Activated CD8-positive, alpha-beta T cell treated with anti-CD3 and anti-CD28 coated beads for 36 hours (primary cell): ENCODE data around the gene RDM1. TPM values are rescaled to one million over a fixed set of nuclear protein-coding genes. Genes with fewer than 3 reads are reported as not detected.

ENCODE experiments used
- ATAC-seq: fragments of 200-7000 bp; cut with Tn5 transposase; one replicate; pipeline ENCODE4 v1.10.0; 2021; ENCODE audit warnings: mild to moderate bottlenecking, moderate library complexity
- CTCF ChIA-PET: fragments of 350-600 bp; sonication (Branson Sonifier 250); formaldehyde crosslinking; loops from one replicate; lab custom pipeline; 2021; ENCODE audit warnings: antibody characterized with exemption; lab: Charles Lee
- POLR2A ChIA-PET: fragments of 350-600 bp; sonication (Branson Sonifier 250); formaldehyde crosslinking; loops from one replicate; lab custom pipeline; 2021; ENCODE audit warnings: antibody characterized with exemption; lab: Charles Lee
- DNase-seq: peaks from one replicate; pipeline ENCODE4 v3.0.0-alpha.2; 2020
- H3K27ac Mint-ChIP-seq: one replicate; pipeline ENCODE4 v1.8.0; 2021; ENCODE audit warnings: mild to moderate bottlenecking, mixed read lengths
- H3K27me3 Mint-ChIP-seq: one replicate; pipeline ENCODE4 v1.8.0; 2021; ENCODE audit warnings: mixed read lengths
- H3K36me3 Mint-ChIP-seq: one replicate; pipeline ENCODE4 v1.8.0; 2021; ENCODE audit warnings: low read depth, mixed read lengths
- H3K4me1 Mint-ChIP-seq: one replicate; pipeline ENCODE4 v1.8.0; 2021; ENCODE audit warnings: low read depth, mixed read lengths
- H3K4me3 Mint-ChIP-seq: one replicate; pipeline ENCODE4 v1.8.0; 2021; ENCODE audit warnings: mild to moderate bottlenecking, moderate library complexity, mixed read lengths
- H3K9me3 Mint-ChIP-seq: one replicate; pipeline ENCODE4 v1.8.0; 2021; ENCODE audit warnings: mixed read lengths
- intact Hi-C: fragments of 100-400 bp; cut with micrococcal nuclease; formaldehyde crosslinking; loops from one replicate; pipeline ENCODE4 v1.10.0; 2022
- total RNA-seq, 2 experiments: library from RNA; stranded (reverse); gene quantifications; one replicate each; pipeline ENCODE4 v1.2.3, GENCODE V29; 2021
- TF ChIP-seq, protein P1 (sequence below): fragments of 200-600 bp; IDR thresholded peaks from one replicate; pipeline ENCODE4 v1.8.0; 2022; ENCODE audit warnings: antibody characterized with exemption, mild to moderate bottlenecking

Gene RDM1
- total RNA-seq, 2 experiments from 2014 or later, result 12.6 to 16.0 TPM

DNA sequence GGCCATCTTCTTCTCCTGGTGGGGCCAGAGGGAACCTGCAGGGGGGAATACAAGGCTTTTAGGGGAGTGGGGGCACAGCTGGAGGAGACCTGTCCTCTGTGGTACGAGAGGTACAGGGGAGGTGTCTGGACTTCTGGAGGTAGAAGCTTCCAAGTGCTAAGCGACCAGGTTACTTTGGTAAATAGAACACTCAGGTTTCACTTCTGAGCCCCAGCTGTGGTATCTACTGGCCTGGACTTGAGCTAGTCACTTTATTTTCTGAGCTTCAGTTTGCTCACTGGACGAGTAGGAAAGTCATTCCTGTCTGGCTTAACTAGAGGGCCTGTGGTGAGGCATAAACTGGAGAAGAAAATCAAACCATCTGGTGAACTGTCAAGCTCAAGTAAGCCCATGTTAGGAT, 61.8 kb downstream of the RDM1 start, which contains the start of gene HEATR9:
HEATR9 (minus strand) TSS at position 155 of the 400 bp plus-strand sequence; CDS start at position 6, 149 bp downstream.
- Mint-ChIP-seq H3K27ac (no peak within 1 kb of the TSS), H3K36me3 (peaks cover 14% of the 10 kb centered on the region)
- CTCF ChIA-PET, result interaction anchor here (1.4 to 2.5 kb wide), 3 partner anchors 14 to 101 kb away, joined by 3 to 7 read pairs (median 4); no protein-coding TSS in a partner anchor

More for the DNA sequence above, 61.8 kb downstream of the RDM1 start, which contains the start of gene HEATR9:
- no peaks in the 10 kb centered on the region for H3K27me3 Mint-ChIP-seq
- no peaks in the 10 kb centered on the region for H3K9me3 Mint-ChIP-seq
- no peak for ATAC-seq
- POLR2A ChIA-PET, result interaction anchor here (1.0 kb wide), 1 partner anchor 102 kb away, joined by 3 read pairs; no protein-coding TSS in a partner anchor
- no peak for DNase-seq
- peaks cover 38% of the 10 kb centered on the region for H3K4me1 Mint-ChIP-seq
- no peak within 1 kb of the TSS for H3K4me3 Mint-ChIP-seq
- TF ChIP-seq, protein P1, sequence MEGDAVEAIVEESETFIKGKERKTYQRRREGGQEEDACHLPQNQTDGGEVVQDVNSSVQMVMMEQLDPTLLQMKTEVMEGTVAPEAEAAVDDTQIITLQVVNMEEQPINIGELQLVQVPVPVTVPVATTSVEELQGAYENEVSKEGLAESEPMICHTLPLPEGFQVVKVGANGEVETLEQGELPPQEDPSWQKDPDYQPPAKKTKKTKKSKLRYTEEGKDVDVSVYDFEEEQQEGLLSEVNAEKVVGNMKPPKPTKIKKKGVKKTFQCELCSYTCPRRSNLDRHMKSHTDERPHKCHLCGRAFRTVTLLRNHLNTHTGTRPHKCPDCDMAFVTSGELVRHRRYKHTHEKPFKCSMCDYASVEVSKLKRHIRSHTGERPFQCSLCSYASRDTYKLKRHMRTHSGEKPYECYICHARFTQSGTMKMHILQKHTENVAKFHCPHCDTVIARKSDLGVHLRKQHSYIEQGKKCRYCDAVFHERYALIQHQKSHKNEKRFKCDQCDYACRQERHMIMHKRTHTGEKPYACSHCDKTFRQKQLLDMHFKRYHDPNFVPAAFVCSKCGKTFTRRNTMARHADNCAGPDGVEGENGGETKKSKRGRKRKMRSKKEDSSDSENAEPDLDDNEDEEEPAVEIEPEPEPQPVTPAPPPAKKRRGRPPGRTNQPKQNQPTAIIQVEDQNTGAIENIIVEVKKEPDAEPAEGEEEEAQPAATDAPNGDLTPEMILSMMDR, result no peak
- intact Hi-C loops, result no loop called here

Other genes with a start within 250 kb of the RDM1 start
- gene RASL10B, start 199.1 kb downstream of the RDM1 start, total RNA-seq, result 1 to 10 TPM; 1.9 to 2.3 TPM
- gene GAS2L2, start 177.5 kb downstream of the RDM1 start, total RNA-seq, result under 1 TPM; 0.27 to 0.34 TPM
- gene C17orf50, start 169.9 kb downstream of the RDM1 start, total RNA-seq, result not detected
- under 1 TPM in 1 of 2 experiments, not detected in 1; 0.41 TPM for gene MMP28, start 135.1 kb downstream of the RDM1 start, total RNA-seq
- 100 to 1,000 TPM; 309 to 319 TPM for gene TAF15, start 121.3 kb downstream of the RDM1 start, total RNA-seq
- gene HEATR9, start 61.9 kb downstream of the RDM1 start, total RNA-seq, result under 1 TPM; 0.38 to 0.70 TPM
- 100 to 1,000 TPM; 156 to 158 TPM for gene CCL5, start 50.4 kb downstream of the RDM1 start, total RNA-seq
- not detected for gene LYZL6, start 12.9 kb upstream of the RDM1 start, total RNA-seq
- gene CCL16, start 50.7 kb upstream of the RDM1 start, total RNA-seq, result not detected
- gene CCL14, start 56.0 kb upstream of the RDM1 start, total RNA-seq, result not detected
- gene CCL15, start 70.8 kb upstream of the RDM1 start, total RNA-seq, result not detected
- gene CCL23, start 87.2 kb upstream of the RDM1 start, total RNA-seq, result not detected
- gene CCL18, start 133.5 kb upstream of the RDM1 start, total RNA-seq, result not detected
- 100 to 1,000 TPM; 230 to 253 TPM for gene CCL3, start 159.4 kb upstream of the RDM1 start, total RNA-seq
- gene CCL4, start 173.1 kb upstream of the RDM1 start, total RNA-seq, result 100 to 1,000 TPM; 287 to 290 TPM
- 1 to 10 TPM; 6.6 to 9.0 TPM for gene TBC1D3B, start 245.9 kb upstream of the RDM1 start, total RNA-seq